Superior temporal gyrus (tissue), 1 donor: ENCODE measurements around the gene CGGBP1.
"Not testable (repeated sequence)": the region's sequence is repeated elsewhere in the genome, so short reads cannot be mapped to it uniquely, and the experiment has no call there.

Experiments used
- DNase-seq: peaks from one replicate; pipeline ENCODE4 v3.0.0-alpha.2; 2016; ENCODE audit errors: extremely low spot score

CGGBP1 gene

GRCh38 chr3:88034491-88035275 lies 24.1 kb downstream of the CGGBP1 start:
- DNase-seq = no peak

GRCh38 chr3:88033808-88034207 lies 25.0 kb downstream of the CGGBP1 start:
- no peak for DNase-seq

GRCh38 chr3:88033079-88033478 lies 25.7 kb downstream of the CGGBP1 start:
- DNase-seq = no peak

- no peak for DNase-seq
Measured at GRCh38 chr3:88032245-88032644, 26.6 kb downstream of the CGGBP1 start.

GRCh38 chr3:88031642-88032077 lies 27.1 kb downstream of the CGGBP1 start:
- DNase-seq = peak; percentile 76

- no peak for DNase-seq
Measured at GRCh38 chr3:88030210-88030609, 28.6 kb downstream of the CGGBP1 start.

GRCh38 chr3:88028876-88029275 lies 29.9 kb downstream of the CGGBP1 start:
- DNase-seq = no peak

- DNase-seq = no peak
Measured at GRCh38 chr3:88025001-88025552, 33.7 kb downstream of the CGGBP1 start.

- no peak for DNase-seq
Measured at GRCh38 chr3:88019024-88019423, 39.8 kb downstream of the CGGBP1 start.

GRCh38 chr3:88015656-88016055 lies 43.1 kb downstream of the CGGBP1 start:
- not testable (repeated sequence) for DNase-seq

GRCh38 chr3:88013592-88013991 lies 45.2 kb downstream of the CGGBP1 start:
- no peak for DNase-seq

- DNase-seq = no peak
Measured at GRCh38 chr3:88010810-88011209, 48.0 kb downstream of the CGGBP1 start.

GRCh38 chr3:88009066-88009465 lies 49.7 kb downstream of the CGGBP1 start:
- no peak for DNase-seq

- DNase-seq = no peak
Measured at GRCh38 chr3:88005066-88005465, 53.7 kb downstream of the CGGBP1 start.

GRCh38 chr3:88003115-88003755 lies 55.6 kb downstream of the CGGBP1 start:
- DNase-seq = peak; percentile 76

- no peak for DNase-seq
Measured at GRCh38 chr3:88002448-88002847, 56.4 kb downstream of the CGGBP1 start.
